HG03575 (cell line): ENCODE measurements around the gene LINGO1.

Source experiments
- ATAC-seq: cut with Tn5 transposase; IDR thresholded peaks from one replicate; pipeline ENCODE4 v1.9.1; 2021; ENCODE audit not compliant: unreplicated experiment, insufficient number of reproducible peaks, low FRiP score; ENCODE audit errors: extremely low read depth

The LINGO1 gene

GRCh38 chr15:77564341-77564740, 68.4 kb downstream of the LINGO1 start:
- no peak for ATAC-seq

- ATAC-seq: no peak
Observed at GRCh38 chr15:77563623-77564156, 69.0 kb downstream of the LINGO1 start.
